Activated gamma-delta T cell treated with anti-CD3 and anti-CD28 coated beads, Interleukin-2, amount 50 U/mL, for 16 hours (primary cell): ENCODE measurements around the gene KCNMA1.

Source experiments
- DNase-seq: peaks from one replicate; pipeline ENCODE4 v3.0.0-alpha.2; 2020; ENCODE audit warnings: low read depth

Gene KCNMA1

GRCh38 chr10:76981251-76981650 lies 656.4 kb downstream of the KCNMA1 start:
- DNase-seq, result no peak

- no peak for DNase-seq
Observed at GRCh38 chr10:76977901-76978300, 659.7 kb downstream of the KCNMA1 start.

GRCh38 chr10:76977046-76977445 lies 660.6 kb downstream of the KCNMA1 start:
- DNase-seq, result no peak

- DNase-seq, result no peak
Observed at GRCh38 chr10:76976142-76976541, 661.5 kb downstream of the KCNMA1 start.

- DNase-seq, result no peak
Observed at GRCh38 chr10:76975126-76975525, 662.5 kb downstream of the KCNMA1 start.

- no peak for DNase-seq
Observed at GRCh38 chr10:76974017-76974691, 663.5 kb downstream of the KCNMA1 start.

- DNase-seq, result no peak
Observed at GRCh38 chr10:76973091-76974016, 664.3 kb downstream of the KCNMA1 start.

- DNase-seq, result no peak
Observed at GRCh38 chr10:76972541-76972940, 665.1 kb downstream of the KCNMA1 start.

- DNase-seq, result no peak
Observed at GRCh38 chr10:76971547-76972170, 665.9 kb downstream of the KCNMA1 start.

- DNase-seq, result no peak
Observed at GRCh38 chr10:76970711-76971519, 666.7 kb downstream of the KCNMA1 start.

- no peak for DNase-seq
Observed at GRCh38 chr10:76969366-76969948, 668.2 kb downstream of the KCNMA1 start.

- DNase-seq, result no peak
Observed at GRCh38 chr10:76968483-76968882, 669.1 kb downstream of the KCNMA1 start.

- DNase-seq, result no peak
Observed at GRCh38 chr10:76962851-76963250, 674.8 kb downstream of the KCNMA1 start.

GRCh38 chr10:76961841-76962240 lies 675.8 kb downstream of the KCNMA1 start:
- no peak for DNase-seq

- no peak for DNase-seq
Observed at GRCh38 chr10:76959111-76959510, 678.5 kb downstream of the KCNMA1 start.

GRCh38 chr10:76954838-76955237 lies 682.8 kb downstream of the KCNMA1 start:
- no peak for DNase-seq

GRCh38 chr10:76950354-76950753 lies 687.3 kb downstream of the KCNMA1 start:
- no peak for DNase-seq

- DNase-seq, result no peak
Observed at GRCh38 chr10:76946270-76946669, 691.3 kb downstream of the KCNMA1 start.

- DNase-seq, result no peak
Observed at GRCh38 chr10:76945166-76945565, 692.4 kb downstream of the KCNMA1 start.

GRCh38 chr10:76944640-76945039 lies 693.0 kb downstream of the KCNMA1 start:
- DNase-seq, result no peak

- no peak for DNase-seq
Observed at GRCh38 chr10:76942628-76943416, 694.8 kb downstream of the KCNMA1 start.
